ENCODE data around the gene STK11IP. TPM values are rescaled to one million over a fixed set of nuclear protein-coding genes. Genes with fewer than 3 reads are reported as not detected.

STK11IP gene
- total RNA-seq, 1 experiment from 2014 or later = 45.0 TPM

- BruUV-seq (replicated peaks) = no TSS peak
- no peak overlapping the region for H3K27ac ChIP-seq (ENCODE audit: low read depth, low read length)
- intact Hi-C loops (cut with micrococcal nuclease) = no loop called here
- no peaks in the 10 kb centered on the region for H3K36me3 ChIP-seq (ENCODE audit: control insufficient read depth in 1 of 2, insufficient read depth in 2 of 2, low read length in 2 of 2)
- no peak overlapping the region for H2AFZ ChIP-seq (ENCODE audit: low read depth, low read length, poor library complexity, severe bottlenecking)
- H3K9me3 ChIP-seq (ENCODE audit: control insufficient read depth in 1 of 2, insufficient read depth in 1 of 2, low read depth in 1 of 2, low read length in 2 of 2) = peaks cover 0 to 13% of the 10 kb centered on the region in 2 experiments; a peak in 1 of 4 replicates
- POLR2A ChIA-PET = no interaction called here
- CTCF ChIA-PET = no interaction called here
- H3K4me1 ChIP-seq (ENCODE audit: control insufficient read depth in 1 of 2, insufficient read depth in 2 of 2, low read length in 2 of 2) = peaks cover 0 to 19% of the 10 kb centered on the region in 2 experiments; a peak in 2 of 4 replicates
- no peaks in the 10 kb centered on the region for H4K20me1 ChIP-seq (ENCODE audit: insufficient read depth)
- H3K4me3 ChIP-seq (replicated peaks in 1 of 2; ENCODE audit: low read depth in 1 of 2, low read length in 2 of 2) = no peak overlapping the region
- no peak for DNase-seq (ENCODE audit: low read depth, low spot score)
- no peak overlapping the region for H3K4me2 ChIP-seq (ENCODE audit: low read length)
- no peaks in the 10 kb centered on the region for H3K79me2 ChIP-seq (ENCODE audit: insufficient read depth, low read length)
- no peaks in the 10 kb centered on the region for H3K9me2 ChIP-seq (ENCODE audit: insufficient read depth)
- RAD21 ChIA-PET (ENCODE audit: low non-redundant PET in 1 of 2, low total read pairs in 2 of 2, uncharacterized antibody in 2 of 2, unreplicated experiment in 2 of 2) = no interaction called here
- ATAC-seq = no peak
- H3K27me3 ChIP-seq (ENCODE audit: insufficient read depth, low read length) = no peaks in the 10 kb centered on the region
- TF ChIP-seq EGR1 (IDR thresholded peaks at IDR 0.05; ENCODE audit: low read depth) = no peak
- TF ChIP-seq ZFX (IDR thresholded peaks at IDR 0.05) = no peak
- no peak for TF ChIP-seq ZBTB33 (IDR thresholded peaks at IDR 0.05; ENCODE audit: extremely low read depth, insufficient replicate concordance, low read length)
- no peak for TF ChIP-seq POLR2A (IDR thresholded peaks at IDR 0.05; ENCODE audit: borderline replicate concordance, extremely low read depth, insufficient read depth, insufficient read length)
- TF ChIP-seq TCF7L2 (IDR thresholded peaks at IDR 0.05; ENCODE audit: borderline replicate concordance, extremely low read depth, insufficient read depth, insufficient read length) = no peak
- no peak for TF ChIP-seq ATF3 (IDR thresholded peaks at IDR 0.05)
- TF ChIP-seq FOSL1 (IDR thresholded peaks at IDR 0.05; ENCODE audit: low read depth) = no peak
- no peak for TF ChIP-seq SIN3A (IDR thresholded peaks at IDR 0.05; ENCODE audit: low read depth)
- no peak for TF ChIP-seq REST (IDR thresholded peaks at IDR 0.05; ENCODE audit: low read depth)
- no peak for TF ChIP-seq CTCF (IDR thresholded peaks at IDR 0.05 in 2 of 3, conservative IDR thresholded peaks at IDR 0.05 in 1 of 3; ENCODE audit: borderline replicate concordance in 1 of 3, insufficient read depth in 1 of 3, low read depth in 2 of 3, low read length in 2 of 3)
- no peak for TF ChIP-seq CEBPB (IDR thresholded peaks at IDR 0.05; ENCODE audit: low read depth)
- no peak for TF ChIP-seq RAD21 (IDR thresholded peaks at IDR 0.05; ENCODE audit: low read depth)
- TF ChIP-seq SRF (IDR thresholded peaks at IDR 0.05; ENCODE audit: low read depth) = no peak
- no peak overlapping the region for H3K9ac ChIP-seq (ENCODE audit: low read length)
Measured at GRCh38 chr2:219663116-219663762, 65.6 kb downstream of the STK11IP start.

All from HCT116 (cell line).